ENCODE data around the gene ITGA1. TPM values are rescaled to one million over a fixed set of nuclear protein-coding genes. Genes with fewer than 3 reads are reported as not detected.

Gene ITGA1
- total RNA-seq, 3 donors from 2014 or later, result 2.1 to 6.3 (median 4.7) TPM

DNA sequence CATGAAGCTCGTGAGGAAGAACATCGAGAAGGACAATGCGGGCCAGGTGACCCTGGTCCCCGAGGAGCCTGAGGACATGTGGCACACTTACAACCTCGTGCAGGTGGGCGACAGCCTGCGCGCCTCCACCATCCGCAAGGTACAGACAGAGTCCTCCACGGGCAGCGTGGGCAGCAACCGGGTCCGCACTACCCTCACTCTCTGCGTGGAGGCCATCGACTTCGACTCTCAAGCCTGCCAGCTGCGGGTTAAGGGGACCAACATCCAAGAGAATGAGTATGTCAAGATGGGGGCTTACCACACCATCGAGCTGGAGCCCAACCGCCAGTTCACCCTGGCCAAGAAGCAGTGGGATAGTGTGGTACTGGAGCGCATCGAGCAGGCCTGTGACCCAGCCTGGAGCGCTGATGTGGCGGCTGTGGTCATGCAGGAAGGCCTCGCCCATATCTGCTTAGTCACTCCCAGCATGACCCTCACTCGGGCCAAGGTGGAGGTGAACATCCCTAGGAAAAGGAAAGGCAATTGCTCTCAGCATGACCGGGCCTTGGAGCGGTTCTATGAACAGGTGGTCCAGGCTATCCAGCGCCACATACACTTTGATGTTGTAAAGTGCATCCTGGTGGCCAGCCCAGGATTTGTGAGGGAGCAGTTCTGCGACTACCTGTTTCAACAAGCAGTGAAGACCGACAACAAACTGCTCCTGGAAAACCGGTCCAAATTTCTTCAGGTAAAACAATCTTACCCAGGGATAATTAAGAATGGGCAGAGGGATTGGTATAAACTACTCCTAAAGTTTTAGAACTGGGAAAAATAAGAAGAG, 12.9 kb downstream of the ITGA1 start:
- DNase-seq (peak; percentile 39), ATAC-seq (peak; percentile 68 to 75)
- Mint-ChIP-seq H3K4me1 (ENCODE audit: low read depth) (peaks cover 59% of the 10 kb centered on the region), H3K27me3 (ENCODE audit: low read depth) (no peaks in the 10 kb centered on the region), H3K4me3 (peak overlapping the region; percentile 96), H3K36me3 (ENCODE audit: insufficient read depth) (peaks cover 29% of the 10 kb centered on the region), H3K9me3 (no peaks in the 10 kb centered on the region)

- Mint-ChIP-seq H3K27me3 (ENCODE audit: low read depth) (no peaks in the 10 kb centered on the region), H3K4me1 (ENCODE audit: low read depth) (peaks cover 59% of the 10 kb centered on the region), H3K36me3 (ENCODE audit: insufficient read depth) (peaks cover 31% of the 10 kb centered on the region)
Measured at GRCh38 chr5:52801329-52801728, 13.6 kb downstream of the ITGA1 start.

GRCh38 chr5:52802272-52802973, 14.7 kb downstream of the ITGA1 start:
- Mint-ChIP-seq H3K27me3 (ENCODE audit: low read depth) (no peaks in the 10 kb centered on the region), H3K4me3 (peak overlapping the region; percentile 96), H3K4me1 (ENCODE audit: low read depth) (peaks cover 57% of the 10 kb centered on the region), H3K9me3 (no peaks in the 10 kb centered on the region), H3K36me3 (ENCODE audit: insufficient read depth) (peaks cover 31% of the 10 kb centered on the region)
- DNase-seq (no peak), ATAC-seq (no peak)

More at GRCh38 chr5:52801329-52801728, 13.6 kb downstream of the ITGA1 start:
- Mint-ChIP-seq H3K9me3 (no peaks in the 10 kb centered on the region), H3K4me3 (peak overlapping the region; percentile 96)
- no peak for ATAC-seq
- no peak for DNase-seq

- peaks cover 31% of the 10 kb centered on the region for H3K36me3 Mint-ChIP-seq (ENCODE audit: insufficient read depth)
- H3K4me1 Mint-ChIP-seq (ENCODE audit: low read depth), result peaks cover 55% of the 10 kb centered on the region
- H3K9me3 Mint-ChIP-seq, result no peaks in the 10 kb centered on the region
Measured at GRCh38 chr5:52802974-52803336, 15.2 kb downstream of the ITGA1 start.

GRCh38 chr5:52804387-52804791, 16.7 kb downstream of the ITGA1 start:
- Mint-ChIP-seq H3K27me3 (ENCODE audit: low read depth) (no peaks in the 10 kb centered on the region), H3K4me3 (peak overlapping the region; percentile 1), H3K9me3 (no peaks in the 10 kb centered on the region), H3K36me3 (ENCODE audit: insufficient read depth) (peaks cover 31% of the 10 kb centered on the region), H3K4me1 (ENCODE audit: low read depth) (peaks cover 40% of the 10 kb centered on the region)
- DNase-seq (no peak), ATAC-seq (no peak)

More at GRCh38 chr5:52802974-52803336, 15.2 kb downstream of the ITGA1 start:
- ATAC-seq (no peak), DNase-seq (no peak)
- Mint-ChIP-seq H3K27me3 (ENCODE audit: low read depth) (no peaks in the 10 kb centered on the region), H3K4me3 (peak overlapping the region; percentile 96)

DNA sequence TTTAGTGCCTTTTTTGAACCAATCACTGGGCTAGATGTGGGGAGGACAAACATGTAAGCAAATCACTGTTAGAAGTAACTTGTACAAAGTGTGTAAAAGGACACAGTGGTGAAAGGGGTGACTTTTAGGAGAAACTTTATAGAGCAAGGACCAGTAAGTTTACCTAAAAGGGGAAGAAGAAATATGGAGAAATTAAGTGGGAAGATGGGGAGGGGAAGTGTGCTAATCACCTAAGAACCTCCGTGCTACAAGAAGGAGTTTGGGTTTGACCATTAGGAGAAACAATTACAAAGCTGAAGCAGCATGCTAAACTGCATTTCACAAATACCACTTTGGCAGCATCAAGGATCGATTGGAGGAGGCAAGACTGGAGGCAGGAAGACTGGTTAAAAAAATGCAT, 17.3 kb downstream of the ITGA1 start:
- no peaks in the 10 kb centered on the region for H3K9me3 Mint-ChIP-seq
- H3K27me3 Mint-ChIP-seq (ENCODE audit: low read depth), result no peaks in the 10 kb centered on the region
- no peak overlapping the region for H3K4me3 Mint-ChIP-seq
- no peak for ATAC-seq
- no peak for DNase-seq
- peaks cover 31% of the 10 kb centered on the region for H3K36me3 Mint-ChIP-seq (ENCODE audit: insufficient read depth)
- peaks cover 36% of the 10 kb centered on the region for H3K4me1 Mint-ChIP-seq (ENCODE audit: low read depth)

DNA sequence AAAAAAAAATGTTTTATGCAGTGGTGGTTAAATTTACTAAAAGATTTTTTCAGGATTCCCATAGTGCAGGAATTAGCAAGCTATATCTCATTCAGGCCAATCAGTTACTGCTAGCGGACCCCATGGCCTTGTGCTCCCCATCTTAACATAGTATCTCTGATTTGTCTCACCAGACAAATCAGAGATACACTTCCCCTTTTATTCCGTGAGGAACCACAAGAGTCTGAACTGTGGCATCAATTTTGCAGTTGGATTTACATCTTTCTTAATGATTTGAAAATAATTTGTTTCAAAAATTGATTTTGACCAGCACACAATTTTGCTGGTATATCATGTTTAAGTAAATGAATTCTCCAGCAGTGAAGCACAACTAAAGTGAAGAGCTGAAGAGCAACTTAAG, 17.9 kb downstream of the ITGA1 start:
- ATAC-seq (no peak), DNase-seq (no peak)
- H3K36me3 Mint-ChIP-seq (ENCODE audit: insufficient read depth), result peaks cover 34% of the 10 kb centered on the region
- no peaks in the 10 kb centered on the region for H3K9me3 Mint-ChIP-seq
- H3K27me3 Mint-ChIP-seq (ENCODE audit: low read depth), result no peaks in the 10 kb centered on the region
- peaks cover 36% of the 10 kb centered on the region for H3K4me1 Mint-ChIP-seq (ENCODE audit: low read depth)
- H3K4me3 Mint-ChIP-seq, result no peak overlapping the region

DNA sequence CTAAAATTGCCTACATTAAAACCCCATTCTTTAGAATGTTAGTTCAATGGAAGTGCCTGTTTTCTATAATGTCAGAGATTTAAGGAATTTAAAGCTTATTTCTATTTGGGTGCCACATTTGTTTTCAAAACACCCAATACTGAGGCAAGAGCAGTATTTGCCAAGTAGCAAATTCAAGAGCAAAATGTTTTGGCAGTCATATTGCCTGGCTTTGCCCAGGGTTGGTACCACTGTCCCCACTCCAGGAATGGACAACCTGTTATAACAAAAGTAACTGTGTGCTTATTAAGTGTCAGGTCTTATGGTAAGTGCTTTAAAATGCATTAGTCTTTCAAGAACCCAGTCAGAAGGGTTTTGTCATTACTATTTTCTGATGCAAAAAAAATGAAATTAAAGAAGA, 19.3 kb downstream of the ITGA1 start:
- no peaks in the 10 kb centered on the region for H3K27me3 Mint-ChIP-seq (ENCODE audit: low read depth)
- ATAC-seq, result no peak
- no peak for DNase-seq
- no peaks in the 10 kb centered on the region for H3K9me3 Mint-ChIP-seq
- H3K36me3 Mint-ChIP-seq (ENCODE audit: insufficient read depth), result peaks cover 25% of the 10 kb centered on the region
- no peak overlapping the region for H3K4me3 Mint-ChIP-seq
- H3K4me1 Mint-ChIP-seq (ENCODE audit: low read depth), result peaks cover 24% of the 10 kb centered on the region

DNA sequence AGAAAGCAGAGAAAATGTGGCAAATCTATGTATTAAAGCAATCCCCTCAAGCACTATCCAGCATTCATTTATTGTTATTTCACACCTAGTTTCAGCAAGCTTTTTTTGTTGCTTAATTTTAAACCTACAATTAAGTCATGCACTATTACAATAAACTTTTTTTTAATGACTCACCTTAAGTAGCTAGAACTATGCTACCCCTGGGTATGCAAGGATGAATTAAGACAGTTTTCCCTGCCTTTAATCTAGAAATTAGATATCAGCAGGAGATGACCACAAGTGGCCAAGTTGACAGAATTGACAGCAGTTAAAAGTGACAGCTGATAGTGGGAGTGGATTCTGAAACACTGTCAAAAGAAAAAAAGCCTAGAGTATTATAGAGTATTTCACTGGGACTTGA, 20.0 kb downstream of the ITGA1 start:
- no peak for ATAC-seq
- Mint-ChIP-seq H3K27me3 (ENCODE audit: low read depth) (no peaks in the 10 kb centered on the region), H3K9me3 (no peaks in the 10 kb centered on the region), H3K36me3 (ENCODE audit: insufficient read depth) (peaks cover 21% of the 10 kb centered on the region), H3K4me3 (no peak overlapping the region), H3K4me1 (ENCODE audit: low read depth) (peaks cover 19% of the 10 kb centered on the region)
- no peak for DNase-seq

DNA sequence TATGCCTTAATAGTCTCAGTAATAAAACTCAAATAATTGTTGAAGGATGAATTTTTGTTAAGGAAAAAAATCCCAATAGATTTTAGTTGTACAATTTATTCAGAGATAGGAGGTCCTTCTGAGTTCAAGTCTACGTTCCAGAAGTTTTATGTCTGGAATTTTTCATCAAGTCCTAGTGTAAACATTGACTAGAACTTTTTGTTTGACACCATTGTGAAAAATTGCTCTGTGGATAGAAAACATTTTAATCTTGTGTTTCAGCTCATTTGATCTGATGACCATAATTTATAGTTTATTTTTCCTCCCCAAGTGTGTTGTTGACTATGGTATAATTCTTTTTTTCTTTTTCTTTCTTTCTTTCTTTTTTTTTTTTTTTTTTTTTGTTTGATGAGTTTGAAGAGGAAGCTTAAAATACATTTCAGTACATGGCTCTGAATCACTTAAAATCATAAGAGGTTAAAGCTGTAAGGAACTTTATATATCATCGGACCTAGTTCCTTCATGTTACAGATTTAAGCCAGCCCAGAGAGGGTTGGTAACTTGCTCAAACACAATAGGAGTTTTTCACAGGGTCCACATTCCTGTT, 20.7 kb downstream of the ITGA1 start:
- ATAC-seq, result no peak
- no peaks in the 10 kb centered on the region for H3K9me3 Mint-ChIP-seq
- no peak overlapping the region for H3K4me3 Mint-ChIP-seq
- H3K27me3 Mint-ChIP-seq (ENCODE audit: low read depth), result no peaks in the 10 kb centered on the region
- H3K36me3 Mint-ChIP-seq (ENCODE audit: insufficient read depth), result peaks cover 19% of the 10 kb centered on the region
- no peak for DNase-seq
- H3K4me1 Mint-ChIP-seq (ENCODE audit: low read depth), result peaks cover 14% of the 10 kb centered on the region

- peaks cover 11% of the 10 kb centered on the region for H3K36me3 Mint-ChIP-seq (ENCODE audit: insufficient read depth)
- peaks cover 5% of the 10 kb centered on the region for H3K4me1 Mint-ChIP-seq (ENCODE audit: low read depth)
- H3K4me3 Mint-ChIP-seq, result no peak overlapping the region
- H3K27me3 Mint-ChIP-seq (ENCODE audit: low read depth), result no peaks in the 10 kb centered on the region
- no peaks in the 10 kb centered on the region for H3K9me3 Mint-ChIP-seq
- ATAC-seq, result no peak
- no peak for DNase-seq
Measured at GRCh38 chr5:52809884-52810283, 22.2 kb downstream of the ITGA1 start.

DNA sequence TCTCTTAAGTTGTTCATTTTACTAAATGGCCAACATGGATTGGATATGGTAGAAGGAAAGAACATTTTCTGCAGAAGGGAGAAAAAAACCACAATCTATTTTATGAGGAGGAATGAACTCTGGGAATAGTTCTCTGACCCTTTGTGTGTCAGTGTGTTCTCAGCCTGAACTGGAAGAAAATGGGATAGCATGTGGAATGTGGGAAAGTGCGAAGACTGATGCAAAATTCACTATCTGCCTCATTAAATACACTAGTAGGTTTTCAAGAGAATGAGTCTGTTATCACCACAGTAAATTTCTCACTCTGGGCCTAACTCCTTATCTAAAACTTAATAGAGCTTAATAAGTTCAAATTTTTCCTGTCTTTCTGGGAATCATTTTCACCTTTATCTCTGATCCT, 22.7 kb downstream of the ITGA1 start:
- H3K36me3 Mint-ChIP-seq (ENCODE audit: insufficient read depth), result peaks cover 6% of the 10 kb centered on the region
- no peaks in the 10 kb centered on the region for H3K4me1 Mint-ChIP-seq (ENCODE audit: low read depth)
- no peaks in the 10 kb centered on the region for H3K9me3 Mint-ChIP-seq
- H3K4me3 Mint-ChIP-seq, result no peak overlapping the region
- DNase-seq, result no peak
- H3K27me3 Mint-ChIP-seq (ENCODE audit: low read depth), result no peaks in the 10 kb centered on the region
- no peak for ATAC-seq

DNA sequence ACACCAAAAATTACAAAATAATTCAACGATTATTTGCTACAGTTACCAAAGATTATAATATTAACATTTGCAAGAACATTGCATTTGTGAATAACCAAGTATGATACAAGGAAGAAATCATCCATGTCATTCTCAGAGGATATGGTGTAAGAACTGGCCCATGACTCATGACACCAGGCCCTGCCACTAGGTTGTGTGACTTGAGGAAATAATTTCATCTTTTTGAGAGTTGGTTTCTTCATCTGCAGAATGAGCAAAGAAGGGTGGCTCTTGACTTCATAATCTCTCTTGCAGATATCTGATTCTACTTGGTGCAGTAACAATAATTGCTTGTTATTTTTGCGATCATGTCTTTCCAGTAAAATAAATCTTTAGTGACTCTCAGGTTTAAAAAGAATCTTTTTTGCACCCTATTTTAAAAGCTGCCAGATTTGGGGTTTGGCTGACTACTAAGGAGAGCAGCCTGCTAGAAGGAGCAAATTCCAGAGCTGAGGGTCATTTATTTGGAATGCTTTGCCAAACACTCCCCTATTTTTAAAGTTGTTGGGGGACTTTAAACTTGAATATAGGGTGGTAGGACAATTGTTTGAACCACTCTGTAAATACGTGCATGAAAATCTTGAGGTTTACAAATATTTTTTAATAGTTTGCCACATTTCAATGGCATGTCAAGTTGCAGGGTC, 23.5 kb downstream of the ITGA1 start:
- DNase-seq (no peak), ATAC-seq (no peak)
- H3K27me3 Mint-ChIP-seq (ENCODE audit: low read depth), result no peaks in the 10 kb centered on the region
- no peaks in the 10 kb centered on the region for H3K9me3 Mint-ChIP-seq
- no peak overlapping the region for H3K4me3 Mint-ChIP-seq
- H3K36me3 Mint-ChIP-seq (ENCODE audit: insufficient read depth), result peaks cover 3% of the 10 kb centered on the region
- H3K4me1 Mint-ChIP-seq (ENCODE audit: low read depth), result no peaks in the 10 kb centered on the region

DNA sequence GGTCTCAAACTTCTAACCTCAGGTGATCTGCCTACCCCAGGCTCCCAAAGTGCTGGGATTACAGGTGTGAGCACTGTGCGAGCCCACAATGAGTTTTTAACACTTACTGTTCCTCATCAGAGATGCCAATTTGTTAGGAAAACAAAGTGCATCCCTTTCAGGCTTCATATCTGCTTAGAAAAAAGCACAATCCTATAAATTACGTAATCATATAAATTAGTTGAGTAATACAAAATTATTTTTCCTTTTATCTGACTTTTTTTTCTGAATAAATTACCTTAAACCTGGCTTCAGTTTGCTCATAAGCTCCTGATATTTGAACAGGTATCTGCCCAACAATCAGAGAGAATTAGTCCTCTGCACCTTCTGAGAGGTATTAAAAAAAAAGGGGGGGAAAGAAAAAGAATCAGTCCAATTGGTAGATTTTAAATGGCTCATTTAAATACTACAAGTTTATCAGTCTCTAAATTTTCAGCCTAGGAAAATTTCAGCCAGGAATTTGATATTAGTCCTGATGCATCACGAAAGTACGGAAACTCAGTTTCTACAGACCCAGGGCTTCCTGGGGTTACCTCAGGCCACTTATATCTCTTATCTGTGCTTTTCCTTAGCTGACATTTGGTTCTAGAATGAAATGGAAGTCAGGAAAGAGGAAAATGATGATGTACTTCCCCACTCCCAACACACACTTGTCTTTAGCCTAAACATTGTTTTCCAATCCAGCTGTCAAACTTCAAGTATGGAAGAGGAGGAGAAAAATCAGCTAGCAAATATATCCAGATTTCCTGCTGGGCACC, 26.8 kb downstream of the ITGA1 start:
- ATAC-seq (no peak), DNase-seq (no peak)
- Mint-ChIP-seq H3K27me3 (ENCODE audit: low read depth) (no peaks in the 10 kb centered on the region), H3K4me1 (ENCODE audit: low read depth) (no peaks in the 10 kb centered on the region), H3K36me3 (ENCODE audit: insufficient read depth) (peaks cover 3% of the 10 kb centered on the region), H3K4me3 (no peak overlapping the region), H3K9me3 (no peaks in the 10 kb centered on the region)
